ENCODE data around the gene SLC22A17. TPM values are rescaled to one million over a fixed set of nuclear protein-coding genes. Genes with fewer than 3 reads are reported as not detected.

SLC22A17 gene
- total and polyA plus RNA-seq, 2 of the 13 experiments (the other 11 are each of a cell fraction or from before 2014, with no cell fraction given), result 0.95 to 1.1 TPM

DNA sequence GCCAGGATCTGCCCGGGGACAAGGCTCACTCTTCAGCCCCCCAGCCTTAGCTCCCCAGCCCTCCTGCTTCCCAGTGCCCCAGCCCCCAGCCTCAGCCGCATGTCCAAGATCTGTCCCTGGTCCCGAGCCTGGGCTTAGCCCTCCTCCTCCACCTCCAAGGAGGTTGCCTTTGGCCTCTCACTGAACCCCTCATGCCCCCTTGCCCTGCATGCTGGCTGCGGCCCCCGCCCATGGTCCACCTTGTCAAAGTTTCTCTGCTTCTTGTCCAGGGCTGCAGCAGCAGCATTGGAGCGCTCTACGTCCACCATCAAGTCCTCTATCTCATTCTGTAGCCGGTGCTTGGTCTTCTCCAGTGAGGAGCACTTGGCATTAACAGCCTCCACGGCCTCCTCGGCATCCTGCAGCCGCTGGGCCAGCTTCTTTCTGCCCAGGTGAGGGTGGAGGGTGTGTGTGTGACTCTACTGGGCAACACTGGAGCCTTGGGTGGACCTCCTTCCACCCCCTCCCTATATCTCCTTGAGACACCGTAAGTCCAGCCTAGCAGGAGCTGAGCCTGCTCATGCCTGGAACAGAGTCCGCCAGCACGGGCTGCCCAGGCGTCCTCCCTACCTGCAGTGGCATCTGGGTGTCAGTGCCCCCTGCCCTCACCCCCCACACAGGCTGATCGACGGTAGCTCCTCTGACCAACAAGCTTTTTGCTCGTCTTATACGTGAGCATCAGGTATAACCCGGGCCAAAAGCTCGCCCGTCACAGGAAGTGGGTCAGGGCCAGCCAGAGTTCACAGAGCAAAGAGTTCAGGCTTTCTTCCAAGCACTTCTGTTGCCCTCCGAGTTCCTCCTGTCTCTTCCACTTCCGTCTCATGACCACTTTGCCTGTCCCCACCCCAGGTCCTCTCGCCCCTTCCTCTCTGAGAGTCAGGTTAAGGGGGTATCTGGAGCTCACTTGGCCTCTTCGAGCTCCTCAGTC is 35.5 kb upstream of the SLC22A17 start:
- no peaks in the 10 kb centered on the region for H3K4me1 ChIP-seq (ENCODE audit: insufficient read depth, low read length)
- 26% methylated on average over 26 of the region's 26 CpGs for WGBS (ENCODE audit: low lambda C conversion rate)
- no peak overlapping the region for H3K4me2 ChIP-seq (ENCODE audit: low read depth, low read length)
- no peaks in the 10 kb centered on the region for H3K36me3 ChIP-seq (replicated peaks in 1 of 2; ENCODE audit: control insufficient read depth in 1 of 2, insufficient read depth in 2 of 2, low read length in 2 of 2)
- no peaks in the 10 kb centered on the region for H3K9me3 ChIP-seq (ENCODE audit: low read length)
- ChIA-PET CTCF (ENCODE audit: low intra/inter-chr PET ratio, low total read pairs) (no interaction called here), POLR2A (no interaction called here)
- no peak overlapping the region for H3K27ac ChIP-seq (ENCODE audit: extremely low read length, insufficient read depth, low read length)
- BruUV-seq (replicated peaks), result no TSS peak
- no peak overlapping the region for H2AFZ ChIP-seq (ENCODE audit: low read length)
- no peaks in the 10 kb centered on the region for H4K20me1 ChIP-seq (ENCODE audit: insufficient read depth, low read length)
- H3K27me3 ChIP-seq (ENCODE audit: control insufficient read depth in 1 of 2, insufficient read depth in 2 of 2, low read length in 2 of 2), result peaks cover 29 to 94% of the 10 kb centered on the region in 2 experiments
- no peak overlapping the region for H3K4me3 ChIP-seq (replicated peaks in 1 of 3; ENCODE audit: insufficient read depth in 1 of 3, low read depth in 2 of 3, low read length in 3 of 3)
- FAIRE-seq (no peak), ATAC-seq (peak; percentile 19), DNase-seq (ENCODE audit: low spot score) (no peak)
- TF ChIP-seq, protein P1, sequence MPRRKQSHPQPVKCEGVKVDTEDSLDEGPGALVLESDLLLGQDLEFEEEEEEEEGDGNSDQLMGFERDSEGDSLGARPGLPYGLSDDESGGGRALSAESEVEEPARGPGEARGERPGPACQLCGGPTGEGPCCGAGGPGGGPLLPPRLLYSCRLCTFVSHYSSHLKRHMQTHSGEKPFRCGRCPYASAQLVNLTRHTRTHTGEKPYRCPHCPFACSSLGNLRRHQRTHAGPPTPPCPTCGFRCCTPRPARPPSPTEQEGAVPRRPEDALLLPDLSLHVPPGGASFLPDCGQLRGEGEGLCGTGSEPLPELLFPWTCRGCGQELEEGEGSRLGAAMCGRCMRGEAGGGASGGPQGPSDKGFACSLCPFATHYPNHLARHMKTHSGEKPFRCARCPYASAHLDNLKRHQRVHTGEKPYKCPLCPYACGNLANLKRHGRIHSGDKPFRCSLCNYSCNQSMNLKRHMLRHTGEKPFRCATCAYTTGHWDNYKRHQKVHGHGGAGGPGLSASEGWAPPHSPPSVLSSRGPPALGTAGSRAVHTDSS (CRISPR knock-in tag; conservative IDR thresholded peaks at IDR 0.05), result no peak
- no peak for TF ChIP-seq ZNF703 (CRISPR knock-in tag; IDR thresholded peaks at IDR 0.05; ENCODE audit: borderline replicate concordance)
- 0 out of 2 replicates have a peak, but pooled peaks have one; percentile 19 for TF ChIP-seq ZNF253 (CRISPR knock-in tag; IDR thresholded peaks at IDR 0.05; ENCODE audit: borderline replicate concordance)
- TF ChIP-seq, protein P2, sequence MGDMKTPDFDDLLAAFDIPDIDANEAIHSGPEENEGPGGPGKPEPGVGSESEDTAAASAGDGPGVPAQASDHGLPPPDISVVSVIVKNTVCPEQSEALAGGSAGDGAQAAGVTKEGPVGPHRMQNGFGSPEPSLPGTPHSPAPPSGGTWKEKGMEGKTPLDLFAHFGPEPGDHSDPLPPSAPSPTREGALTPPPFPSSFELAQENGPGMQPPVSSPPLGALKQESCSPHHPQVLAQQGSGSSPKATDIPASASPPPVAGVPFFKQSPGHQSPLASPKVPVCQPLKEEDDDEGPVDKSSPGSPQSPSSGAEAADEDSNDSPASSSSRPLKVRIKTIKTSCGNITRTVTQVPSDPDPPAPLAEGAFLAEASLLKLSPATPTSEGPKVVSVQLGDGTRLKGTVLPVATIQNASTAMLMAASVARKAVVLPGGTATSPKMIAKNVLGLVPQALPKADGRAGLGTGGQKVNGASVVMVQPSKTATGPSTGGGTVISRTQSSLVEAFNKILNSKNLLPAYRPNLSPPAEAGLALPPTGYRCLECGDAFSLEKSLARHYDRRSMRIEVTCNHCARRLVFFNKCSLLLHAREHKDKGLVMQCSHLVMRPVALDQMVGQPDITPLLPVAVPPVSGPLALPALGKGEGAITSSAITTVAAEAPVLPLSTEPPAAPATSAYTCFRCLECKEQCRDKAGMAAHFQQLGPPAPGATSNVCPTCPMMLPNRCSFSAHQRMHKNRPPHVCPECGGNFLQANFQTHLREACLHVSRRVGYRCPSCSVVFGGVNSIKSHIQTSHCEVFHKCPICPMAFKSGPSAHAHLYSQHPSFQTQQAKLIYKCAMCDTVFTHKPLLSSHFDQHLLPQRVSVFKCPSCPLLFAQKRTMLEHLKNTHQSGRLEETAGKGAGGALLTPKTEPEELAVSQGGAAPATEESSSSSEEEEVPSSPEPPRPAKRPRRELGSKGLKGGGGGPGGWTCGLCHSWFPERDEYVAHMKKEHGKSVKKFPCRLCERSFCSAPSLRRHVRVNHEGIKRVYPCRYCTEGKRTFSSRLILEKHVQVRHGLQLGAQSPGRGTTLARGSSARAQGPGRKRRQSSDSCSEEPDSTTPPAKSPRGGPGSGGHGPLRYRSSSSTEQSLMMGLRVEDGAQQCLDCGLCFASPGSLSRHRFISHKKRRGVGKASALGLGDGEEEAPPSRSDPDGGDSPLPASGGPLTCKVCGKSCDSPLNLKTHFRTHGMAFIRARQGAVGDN (CRISPR knock-in tag; IDR thresholded peaks at IDR 0.05), result 0 out of 2 replicates have a peak, but pooled peaks have one; percentile 6
- TF ChIP-seq NR0B2 (CRISPR knock-in tag; IDR thresholded peaks at IDR 0.05), result 0 out of 2 replicates have a peak, but pooled peaks have one; percentile 16
- TF ChIP-seq ZNF317 (CRISPR knock-in tag; IDR thresholded peaks at IDR 0.05), result 0 out of 2 replicates have a peak, but pooled peaks have one; percentile 67
- in situ Hi-C loops (cut with HindIII; ENCODE audit: extremely low pct_ligation_motif_present, low pct_unique_long_range_greater_than_20kb), result no loop called here
- no peak overlapping the region for H3K9ac ChIP-seq (ENCODE audit: insufficient read depth, low read depth, low read length)
- no peaks in the 10 kb centered on the region for H3K79me2 ChIP-seq (ENCODE audit: insufficient read depth, low read length)
- intact Hi-C loops (cut with micrococcal nuclease; ENCODE audit: unreplicated experiment), result no loop called here
